GM18867 (cell line): ENCODE results near the gene AP5S1.

ENCODE experiments used
- ATAC-seq: cut with Tn5 transposase; IDR thresholded peaks from one replicate; pipeline ENCODE4 v1.9.1; 2021; ENCODE audit warnings: mild to moderate bottlenecking, moderate library complexity; ENCODE audit not compliant: unreplicated experiment

Gene AP5S1

DNA sequence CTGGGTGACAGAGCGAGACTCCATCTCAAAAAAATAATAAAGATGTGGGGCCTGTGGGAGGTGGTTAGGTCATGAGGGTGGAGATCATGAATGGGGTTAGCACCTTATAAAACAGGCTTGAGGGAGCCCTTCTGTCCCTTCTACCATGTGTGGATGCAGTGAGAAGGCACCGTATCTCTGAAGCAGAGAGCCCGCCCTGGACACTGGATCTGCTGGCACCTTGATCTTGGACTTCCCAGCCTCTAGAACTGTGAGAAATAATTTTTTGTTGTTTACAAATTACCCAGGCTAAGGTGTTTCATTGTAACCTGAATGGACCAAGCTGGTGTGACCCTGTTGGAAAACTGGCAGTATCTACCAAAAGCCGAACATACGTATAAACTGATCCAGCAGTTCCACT lies 53.2 kb downstream of the AP5S1 start:
- no peak for ATAC-seq

DNA sequence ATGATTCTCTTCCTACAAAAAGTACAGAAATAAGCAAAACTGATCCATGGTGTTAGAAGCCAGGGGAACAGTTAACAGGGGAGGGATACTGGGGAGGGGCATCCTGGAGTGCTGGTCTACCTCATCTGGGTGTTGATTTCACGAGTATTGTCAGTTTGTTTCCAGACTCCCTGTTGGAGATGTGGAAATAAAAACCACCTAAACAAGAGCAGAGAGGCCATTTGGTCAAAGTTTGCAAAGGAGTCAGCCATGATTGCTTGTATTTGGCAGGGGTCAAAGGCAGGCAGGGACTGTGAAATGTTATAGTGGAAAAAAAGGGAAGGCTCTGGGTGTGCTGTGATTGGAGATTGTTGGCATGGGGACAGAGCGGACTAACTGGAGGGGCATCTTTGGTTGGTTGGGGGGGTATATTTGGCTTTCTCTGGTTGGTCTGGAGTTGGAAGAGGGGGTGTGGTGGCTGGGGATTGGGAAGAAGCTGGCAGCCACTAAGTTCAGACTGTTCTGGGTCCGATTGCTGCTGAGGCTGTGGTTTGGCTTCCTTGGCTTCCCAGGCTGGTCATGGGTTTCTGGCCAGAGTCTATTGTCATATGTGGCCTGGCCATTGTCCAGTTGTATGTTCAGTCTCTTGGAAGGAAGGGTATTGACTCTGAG lies 54.0 kb downstream of the AP5S1 start:
- no peak for ATAC-seq

DNA sequence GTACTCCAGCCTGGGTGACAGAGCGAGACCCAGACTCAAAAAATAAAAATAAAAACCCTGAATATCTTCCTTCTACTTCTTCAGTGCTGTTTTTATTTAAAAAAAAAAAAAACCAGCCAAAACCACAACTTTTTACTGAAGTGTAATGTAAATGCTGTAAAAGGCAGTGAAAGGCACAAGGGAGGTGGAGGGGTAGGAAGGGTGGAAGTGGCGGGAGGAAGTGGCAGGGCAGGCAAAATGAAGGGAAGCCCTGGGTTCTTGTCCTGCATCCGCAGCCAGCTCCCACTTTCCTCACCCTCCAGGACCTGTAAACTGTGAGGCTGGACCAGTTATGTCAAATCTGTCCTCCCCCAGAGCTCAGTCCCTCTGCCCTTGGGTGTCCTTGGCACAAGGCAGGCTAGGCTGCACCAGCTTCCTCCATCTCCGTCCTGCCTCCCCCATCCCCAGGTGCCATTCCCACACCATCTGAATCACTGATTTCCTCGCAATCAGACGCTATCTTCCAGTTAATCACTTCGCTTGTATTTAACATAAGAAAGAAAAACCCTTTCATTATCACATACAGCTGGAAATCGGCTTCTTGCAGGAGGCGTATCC lies 55.1 kb downstream of the AP5S1 start:
- ATAC-seq, result no peak

DNA sequence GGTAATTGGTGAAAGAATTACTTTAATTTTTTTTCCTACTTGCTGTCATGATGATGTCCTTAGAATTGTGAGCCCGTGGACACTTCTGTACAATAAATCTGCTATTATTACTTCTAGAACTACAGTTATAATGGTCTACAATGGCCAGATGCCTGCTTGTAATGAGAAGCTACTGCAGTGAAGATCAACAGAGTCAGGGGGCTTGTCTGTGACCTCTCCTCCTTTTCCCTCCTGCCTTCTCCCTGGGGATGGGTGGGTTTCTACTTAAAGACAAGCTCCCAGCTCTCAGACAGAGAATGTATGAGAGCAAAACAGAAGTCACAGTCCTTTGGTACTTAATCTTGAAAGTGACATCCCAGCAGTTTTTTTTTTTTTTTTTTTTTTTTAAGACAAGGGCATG lies 55.7 kb downstream of the AP5S1 start:
- ATAC-seq, result no peak

DNA sequence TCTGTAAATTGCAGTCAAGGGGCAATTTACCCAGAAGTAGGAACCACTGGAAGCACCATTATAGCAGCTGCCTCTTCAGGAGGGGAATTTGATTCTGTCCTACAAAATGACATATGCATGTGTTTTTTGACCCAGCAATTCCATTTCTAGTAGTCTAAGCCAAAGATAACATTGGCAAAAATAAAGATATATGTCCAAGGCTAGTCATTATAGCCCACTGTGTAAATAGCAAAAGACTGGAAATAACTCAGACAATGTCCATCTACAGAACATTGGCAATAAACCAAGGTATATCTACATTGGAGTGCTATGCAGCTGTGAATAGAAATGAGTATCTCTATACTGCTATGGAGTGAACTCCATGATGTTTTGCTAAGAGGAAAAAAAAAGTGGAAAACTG lies 56.3 kb downstream of the AP5S1 start:
- ATAC-seq, result no peak
